Adrenal gland (tissue), 5 donors: ENCODE measurements around the gene PPIA.

Experiments
- POLR2A ChIP-seq, 2 donors: fragments of 450-650 bp; IDR thresholded peaks; one replicate each; pipeline ENCODE4 v1.6.1; 2017; ENCODE audit warnings: antibody characterized with exemption in 2 of 2, mild to moderate bottlenecking in 2 of 2, moderate library complexity in 1 of 2
- TF ChIP-seq, protein P1 (sequence below), 6 experiments: fragments of 450-650 bp in 4 of 6; fragments of 200-600 bp in 2 of 6; sonication (generic) in 1 of 6; IDR thresholded peaks; 1 replicate in 5 of 6; 2 replicates in 1 of 6; pipeline versions ENCODE4 v1.5.1 to v1.8.0; 2016 to 2021; ENCODE audit warnings: antibody characterized with exemption in 6 of 6, mild to moderate bottlenecking in 2 of 6, moderate library complexity in 1 of 6
- donor health status: DM: no; HTN: no; CAD: no.

DNA sequence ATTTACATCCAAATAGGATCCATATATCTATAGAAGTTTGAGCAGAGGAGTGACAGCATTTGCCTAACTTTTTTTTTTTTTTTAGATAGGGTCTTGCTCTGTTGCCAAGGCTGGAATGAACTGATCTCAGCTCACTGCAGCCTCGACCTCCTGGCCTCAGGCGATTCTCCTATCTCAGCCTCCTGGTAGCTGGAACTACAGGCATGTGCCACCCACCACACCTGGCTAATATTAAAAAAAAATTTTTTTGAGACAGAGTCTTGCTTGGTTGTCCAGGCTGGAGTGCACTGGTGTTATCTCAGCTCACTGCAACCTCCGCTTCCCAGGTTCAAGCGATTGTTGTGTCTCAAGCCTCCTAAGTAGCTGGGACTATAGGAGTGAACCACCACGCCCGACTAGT, 15.1 kb downstream of the PPIA start:
- TF ChIP-seq, protein P1, sequence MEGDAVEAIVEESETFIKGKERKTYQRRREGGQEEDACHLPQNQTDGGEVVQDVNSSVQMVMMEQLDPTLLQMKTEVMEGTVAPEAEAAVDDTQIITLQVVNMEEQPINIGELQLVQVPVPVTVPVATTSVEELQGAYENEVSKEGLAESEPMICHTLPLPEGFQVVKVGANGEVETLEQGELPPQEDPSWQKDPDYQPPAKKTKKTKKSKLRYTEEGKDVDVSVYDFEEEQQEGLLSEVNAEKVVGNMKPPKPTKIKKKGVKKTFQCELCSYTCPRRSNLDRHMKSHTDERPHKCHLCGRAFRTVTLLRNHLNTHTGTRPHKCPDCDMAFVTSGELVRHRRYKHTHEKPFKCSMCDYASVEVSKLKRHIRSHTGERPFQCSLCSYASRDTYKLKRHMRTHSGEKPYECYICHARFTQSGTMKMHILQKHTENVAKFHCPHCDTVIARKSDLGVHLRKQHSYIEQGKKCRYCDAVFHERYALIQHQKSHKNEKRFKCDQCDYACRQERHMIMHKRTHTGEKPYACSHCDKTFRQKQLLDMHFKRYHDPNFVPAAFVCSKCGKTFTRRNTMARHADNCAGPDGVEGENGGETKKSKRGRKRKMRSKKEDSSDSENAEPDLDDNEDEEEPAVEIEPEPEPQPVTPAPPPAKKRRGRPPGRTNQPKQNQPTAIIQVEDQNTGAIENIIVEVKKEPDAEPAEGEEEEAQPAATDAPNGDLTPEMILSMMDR (IDR thresholded peaks at IDR 0.05), result no peak
- no peak for TF ChIP-seq POLR2A (IDR thresholded peaks at IDR 0.05)
